Spleen (tissue), 7 donors: ENCODE measurements around the gene ERG28.

Source experiments
- POLR2A ChIP-seq, 3 donors: fragments of 450-650 bp; IDR thresholded peaks; one replicate each; pipeline ENCODE4 v1.5.1; 2017; ENCODE audit warnings: antibody characterized with exemption in 3 of 3, mild to moderate bottlenecking in 1 of 3
- TF ChIP-seq, protein P1 (sequence below), 11 experiments: fragments of 200-600 bp in 7 of 11; fragments of 450-650 bp in 4 of 11; sonication (generic) in 4 of 11; IDR thresholded peaks in 8 of 11; conservative IDR thresholded peaks in 3 of 11; 1 replicate in 7 of 11; 2 replicates in 4 of 11; pipeline versions ENCODE4 v1.4.0 to v1.8.0; 2016 to 2021; ENCODE audit warnings: antibody characterized with exemption in 11 of 11, inconsistent platforms in 4 of 11, mild to moderate bottlenecking in 1 of 11
- donor health status: DM: no; HTN: no; CAD: no; lungs with moderate emphysema.
- donor health status: DM: no; HTN: no; CAD: no.
- donor health status: DM: no; HTN: no; CAD: no.

GRCh38 chr14:75602503-75602902 is 58.2 kb downstream of the ERG28 start:
- TF ChIP-seq, protein P1, sequence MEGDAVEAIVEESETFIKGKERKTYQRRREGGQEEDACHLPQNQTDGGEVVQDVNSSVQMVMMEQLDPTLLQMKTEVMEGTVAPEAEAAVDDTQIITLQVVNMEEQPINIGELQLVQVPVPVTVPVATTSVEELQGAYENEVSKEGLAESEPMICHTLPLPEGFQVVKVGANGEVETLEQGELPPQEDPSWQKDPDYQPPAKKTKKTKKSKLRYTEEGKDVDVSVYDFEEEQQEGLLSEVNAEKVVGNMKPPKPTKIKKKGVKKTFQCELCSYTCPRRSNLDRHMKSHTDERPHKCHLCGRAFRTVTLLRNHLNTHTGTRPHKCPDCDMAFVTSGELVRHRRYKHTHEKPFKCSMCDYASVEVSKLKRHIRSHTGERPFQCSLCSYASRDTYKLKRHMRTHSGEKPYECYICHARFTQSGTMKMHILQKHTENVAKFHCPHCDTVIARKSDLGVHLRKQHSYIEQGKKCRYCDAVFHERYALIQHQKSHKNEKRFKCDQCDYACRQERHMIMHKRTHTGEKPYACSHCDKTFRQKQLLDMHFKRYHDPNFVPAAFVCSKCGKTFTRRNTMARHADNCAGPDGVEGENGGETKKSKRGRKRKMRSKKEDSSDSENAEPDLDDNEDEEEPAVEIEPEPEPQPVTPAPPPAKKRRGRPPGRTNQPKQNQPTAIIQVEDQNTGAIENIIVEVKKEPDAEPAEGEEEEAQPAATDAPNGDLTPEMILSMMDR (IDR thresholded peaks at IDR 0.05 in 8 of 11, conservative IDR thresholded peaks at IDR 0.05 in 3 of 11): no peak
- TF ChIP-seq POLR2A (IDR thresholded peaks at IDR 0.05): no peak
